ENCODE results near the gene CTNND2.

Gene CTNND2

DNA sequence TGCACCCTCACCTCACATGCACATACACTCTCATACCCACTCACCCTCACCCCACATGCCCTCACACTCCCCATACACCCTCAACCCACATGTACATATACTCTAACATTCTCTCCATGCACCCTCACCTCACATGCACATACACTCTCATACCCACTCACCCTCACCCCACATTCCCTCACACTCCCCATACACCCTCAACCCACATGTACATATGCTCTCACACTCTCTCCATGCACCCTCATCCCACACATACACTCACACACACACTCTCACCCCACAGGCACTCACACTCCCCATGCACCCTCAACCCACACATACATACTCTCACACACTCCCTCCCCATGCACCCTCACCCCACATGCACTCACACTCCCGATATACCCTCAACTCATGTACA lies 593.0 kb downstream of the CTNND2 start:
- no peak overlapping the region for H3K27ac ChIP-seq (ENCODE audit: low read depth, low read length)
- no CpG with 5 or more reads among the region's 1 CpG for WGBS (ENCODE audit: extremely low coverage, insufficient coverage, insufficient read length)
- no peak overlapping the region for H3K23ac ChIP-seq (ENCODE audit: low read length)
- H3K79me2 ChIP-seq (ENCODE audit: control insufficient read depth, insufficient read depth, low read length, poor library complexity), result no peaks in the 10 kb centered on the region
- no peak overlapping the region for H3K18ac ChIP-seq (ENCODE audit: low read length)
- no peaks in the 10 kb centered on the region for H3K27me3 ChIP-seq (ENCODE audit: insufficient read depth, low read length)
- H3K9ac ChIP-seq (ENCODE audit: low read length), result no peak overlapping the region
- H2BK12ac ChIP-seq (ENCODE audit: low read length), result no peak overlapping the region
- no peak overlapping the region for H4K91ac ChIP-seq (ENCODE audit: low read depth, low read length)
- H4K8ac ChIP-seq (ENCODE audit: low read depth, low read length), result no peak overlapping the region
- H3K36me3 ChIP-seq (ENCODE audit: control insufficient read depth in 1 of 2, insufficient read depth in 2 of 2, low read length in 2 of 2), result no peaks in the 10 kb centered on the region
- H4K12ac ChIP-seq (ENCODE audit: low read depth, low read length), result no peak overlapping the region
- H3K79me1 ChIP-seq (ENCODE audit: low read length), result no peaks in the 10 kb centered on the region
- no peak overlapping the region for H3K14ac ChIP-seq (ENCODE audit: low read length)
- H3K9me3 ChIP-seq (ENCODE audit: insufficient read depth, low read depth, low read length), result no peaks in the 10 kb centered on the region
- no peak overlapping the region for H2BK120ac ChIP-seq (ENCODE audit: insufficient read depth, low read length, poor library complexity)
- DNase-seq, result no peak
- H2AFZ ChIP-seq (ENCODE audit: insufficient read depth, low read length, poor library complexity), result no peak overlapping the region
- H3K4me2 ChIP-seq (ENCODE audit: low read length), result no peak overlapping the region
- no peak overlapping the region for H2BK5ac ChIP-seq (ENCODE audit: low read depth, low read length, poor library complexity)
- H3K4ac ChIP-seq (ENCODE audit: low read depth, low read length), result no peak overlapping the region
- H3K4me3 ChIP-seq (ENCODE audit: low read depth, low read length), result no peak overlapping the region
- no peaks in the 10 kb centered on the region for H3K4me1 ChIP-seq (ENCODE audit: control insufficient read depth in 1 of 2, insufficient read depth in 2 of 2, low read length in 2 of 2)
- no peak overlapping the region for H2AK5ac ChIP-seq (ENCODE audit: low read length)

DNA sequence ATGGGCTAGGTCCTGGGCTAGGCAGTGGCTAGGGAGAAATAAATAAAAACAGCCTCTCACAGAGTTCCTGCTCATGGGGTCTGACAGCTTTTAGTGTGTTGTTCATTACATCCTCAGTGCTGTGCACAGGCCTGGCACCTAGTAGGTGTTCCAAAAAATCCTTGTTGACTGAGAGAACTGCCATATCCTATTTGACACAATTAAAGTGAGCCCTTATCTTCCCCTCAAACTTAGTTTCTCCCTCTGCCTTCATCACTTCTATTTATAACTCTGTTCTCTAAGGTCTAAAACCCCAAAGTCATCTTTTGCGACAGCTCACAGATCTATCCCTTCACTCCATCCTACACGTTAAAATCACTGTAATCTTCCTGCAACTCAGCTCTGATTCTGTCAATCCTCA lies 594.1 kb downstream of the CTNND2 start:
- Histone ChIP-seq H3K9me3 (ENCODE audit: insufficient read depth, low read depth, low read length) (no peaks in the 10 kb centered on the region), H2BK12ac (ENCODE audit: low read length) (no peak overlapping the region), H3K18ac (ENCODE audit: low read length) (no peak overlapping the region), H4K12ac (ENCODE audit: low read depth, low read length) (no peak overlapping the region), H2BK5ac (ENCODE audit: low read depth, low read length, poor library complexity) (no peak overlapping the region), H3K79me1 (ENCODE audit: low read length) (no peaks in the 10 kb centered on the region), H4K91ac (ENCODE audit: low read depth, low read length) (no peak overlapping the region), H3K4me2 (ENCODE audit: low read length) (no peak overlapping the region), H3K4me3 (ENCODE audit: low read depth, low read length) (no peak overlapping the region), H3K36me3 (ENCODE audit: control insufficient read depth in 1 of 2, insufficient read depth in 2 of 2, low read length in 2 of 2) (no peaks in the 10 kb centered on the region), H2BK120ac (ENCODE audit: insufficient read depth, low read length, poor library complexity) (no peak overlapping the region), H3K23ac (ENCODE audit: low read length) (no peak overlapping the region), H3K79me2 (ENCODE audit: control insufficient read depth, insufficient read depth, low read length, poor library complexity) (no peaks in the 10 kb centered on the region), H3K14ac (ENCODE audit: low read length) (no peak overlapping the region), H3K27me3 (ENCODE audit: insufficient read depth, low read length) (no peaks in the 10 kb centered on the region), H3K9ac (ENCODE audit: low read length) (no peak overlapping the region), H4K8ac (ENCODE audit: low read depth, low read length) (no peak overlapping the region), H3K4ac (ENCODE audit: low read depth, low read length) (no peak overlapping the region), H3K27ac (ENCODE audit: low read depth, low read length) (no peak overlapping the region), H2AFZ (ENCODE audit: insufficient read depth, low read length, poor library complexity) (no peak overlapping the region), H2AK5ac (ENCODE audit: low read length) (no peak overlapping the region), H3K4me1 (ENCODE audit: control insufficient read depth in 1 of 2, insufficient read depth in 2 of 2, low read length in 2 of 2) (no peaks in the 10 kb centered on the region)
- WGBS (ENCODE audit: extremely low coverage, insufficient coverage, insufficient read length), result 100% methylated on average over 1 of the region's 2 CpGs
- DNase-seq, result no peak

DNA sequence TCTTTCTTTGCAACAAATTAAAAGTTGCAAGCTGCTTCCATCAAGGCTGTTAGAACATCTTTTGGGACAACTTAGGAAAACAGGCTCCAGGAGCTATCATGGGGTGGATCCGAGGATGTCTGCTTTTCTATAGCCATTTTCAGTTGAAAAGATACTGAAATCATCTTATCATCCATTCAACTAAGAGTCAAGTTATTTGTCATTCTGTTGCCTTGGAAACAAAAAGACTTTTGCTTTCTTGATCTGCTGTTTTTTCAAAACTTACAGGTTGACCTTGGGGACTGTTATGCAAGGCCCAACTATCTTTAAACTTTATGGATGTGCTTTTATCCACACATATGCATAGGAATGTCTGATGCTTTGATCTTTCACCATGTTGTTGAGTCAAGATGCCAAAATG lies 597.9 kb downstream of the CTNND2 start:
- no peak overlapping the region for H2BK12ac ChIP-seq (ENCODE audit: low read length)
- no peak overlapping the region for H3K23ac ChIP-seq (ENCODE audit: low read length)
- H3K79me1 ChIP-seq (ENCODE audit: low read length), result no peaks in the 10 kb centered on the region
- no peak overlapping the region for H2BK120ac ChIP-seq (ENCODE audit: insufficient read depth, low read length, poor library complexity)
- H2AK5ac ChIP-seq (ENCODE audit: low read length), result no peak overlapping the region
- no peak overlapping the region for H4K91ac ChIP-seq (ENCODE audit: low read depth, low read length)
- H3K14ac ChIP-seq (ENCODE audit: low read length), result no peak overlapping the region
- H2BK5ac ChIP-seq (ENCODE audit: low read depth, low read length, poor library complexity), result no peak overlapping the region
- no peak overlapping the region for H3K4me2 ChIP-seq (ENCODE audit: low read length)
- H3K27ac ChIP-seq (ENCODE audit: low read depth, low read length), result no peak overlapping the region
- H3K36me3 ChIP-seq (ENCODE audit: control insufficient read depth in 1 of 2, insufficient read depth in 2 of 2, low read length in 2 of 2), result no peaks in the 10 kb centered on the region
- no peak for DNase-seq
- H3K27me3 ChIP-seq (ENCODE audit: insufficient read depth, low read length), result no peaks in the 10 kb centered on the region
- H3K4ac ChIP-seq (ENCODE audit: low read depth, low read length), result no peak overlapping the region
- no peak overlapping the region for H3K18ac ChIP-seq (ENCODE audit: low read length)
- H3K79me2 ChIP-seq (ENCODE audit: control insufficient read depth, insufficient read depth, low read length, poor library complexity), result no peaks in the 10 kb centered on the region
- H2AFZ ChIP-seq (ENCODE audit: insufficient read depth, low read length, poor library complexity), result no peak overlapping the region
- no peaks in the 10 kb centered on the region for H3K4me1 ChIP-seq (ENCODE audit: control insufficient read depth in 1 of 2, insufficient read depth in 2 of 2, low read length in 2 of 2)
- H3K4me3 ChIP-seq (ENCODE audit: low read depth, low read length), result no peak overlapping the region
- no peaks in the 10 kb centered on the region for H3K9me3 ChIP-seq (ENCODE audit: insufficient read depth, low read depth, low read length)
- WGBS (ENCODE audit: extremely low coverage, insufficient coverage, insufficient read length), result no CpG with 5 or more reads among the region's 1 CpG
- H4K8ac ChIP-seq (ENCODE audit: low read depth, low read length), result no peak overlapping the region
- H3K9ac ChIP-seq (ENCODE audit: low read length), result no peak overlapping the region
- H4K12ac ChIP-seq (ENCODE audit: low read depth, low read length), result no peak overlapping the region

DNA sequence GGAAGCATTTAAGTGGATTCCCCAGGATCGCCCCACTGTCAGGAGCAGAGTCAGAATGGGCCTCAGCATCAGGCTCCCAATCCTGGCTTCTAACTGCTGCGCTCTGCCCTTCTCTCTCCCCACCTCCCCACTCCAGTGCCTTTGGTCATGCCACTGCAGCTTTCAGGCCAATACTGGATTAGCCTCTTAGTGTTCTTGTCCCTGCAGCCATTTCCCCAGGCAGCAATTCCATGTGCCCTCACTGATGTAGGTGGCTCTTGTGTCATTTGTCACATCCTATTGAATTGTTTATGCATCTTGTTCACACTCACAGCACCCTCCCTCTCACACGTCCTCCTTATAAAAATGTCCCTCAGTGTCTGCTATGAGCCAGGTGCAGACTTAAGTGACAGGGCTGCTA lies 599.0 kb downstream of the CTNND2 start:
- no peak overlapping the region for H4K91ac ChIP-seq (ENCODE audit: low read depth, low read length)
- WGBS (ENCODE audit: extremely low coverage, insufficient coverage, insufficient read length), result no CpG with 5 or more reads among the region's 3 CpGs
- H4K8ac ChIP-seq (ENCODE audit: low read depth, low read length), result no peak overlapping the region
- no peak overlapping the region for H2BK5ac ChIP-seq (ENCODE audit: low read depth, low read length, poor library complexity)
- no peak overlapping the region for H3K4me2 ChIP-seq (ENCODE audit: low read length)
- no peak overlapping the region for H3K4ac ChIP-seq (ENCODE audit: low read depth, low read length)
- H2BK12ac ChIP-seq (ENCODE audit: low read length), result no peak overlapping the region
- H3K4me3 ChIP-seq (ENCODE audit: low read depth, low read length), result no peak overlapping the region
- no peak for DNase-seq
- H3K9me3 ChIP-seq (ENCODE audit: insufficient read depth, low read depth, low read length), result no peaks in the 10 kb centered on the region
- H3K4me1 ChIP-seq (ENCODE audit: control insufficient read depth in 1 of 2, insufficient read depth in 2 of 2, low read length in 2 of 2), result no peaks in the 10 kb centered on the region
- no peaks in the 10 kb centered on the region for H3K79me2 ChIP-seq (ENCODE audit: control insufficient read depth, insufficient read depth, low read length, poor library complexity)
- H3K27me3 ChIP-seq (ENCODE audit: insufficient read depth, low read length), result no peaks in the 10 kb centered on the region
- no peak overlapping the region for H3K14ac ChIP-seq (ENCODE audit: low read length)
- H3K9ac ChIP-seq (ENCODE audit: low read length), result no peak overlapping the region
- H2AFZ ChIP-seq (ENCODE audit: insufficient read depth, low read length, poor library complexity), result no peak overlapping the region
- H2BK120ac ChIP-seq (ENCODE audit: insufficient read depth, low read length, poor library complexity), result no peak overlapping the region
- H3K79me1 ChIP-seq (ENCODE audit: low read length), result no peaks in the 10 kb centered on the region
- H3K18ac ChIP-seq (ENCODE audit: low read length), result no peak overlapping the region
- no peaks in the 10 kb centered on the region for H3K36me3 ChIP-seq (ENCODE audit: control insufficient read depth in 1 of 2, insufficient read depth in 2 of 2, low read length in 2 of 2)
- no peak overlapping the region for H3K27ac ChIP-seq (ENCODE audit: low read depth, low read length)
- no peak overlapping the region for H3K23ac ChIP-seq (ENCODE audit: low read length)
- no peak overlapping the region for H2AK5ac ChIP-seq (ENCODE audit: low read length)
- H4K12ac ChIP-seq (ENCODE audit: low read depth, low read length), result no peak overlapping the region
